GM12864 (cell line): ENCODE data around the gene MED29.
"Not testable (repeated sequence)": the region's sequence is repeated elsewhere in the genome, so short reads cannot be mapped to it uniquely, and the experiment has no call there.

Experiments
- DNase-seq: peaks from one replicate; pipeline ENCODE4 v3.0.0-alpha.2; 2011; ENCODE audit warnings: low read depth
- H3K4me3 ChIP-seq: 2 replicates; pipeline ENCODE4 v1.5.1; 2011; ENCODE audit warnings: mild to moderate bottlenecking, low read depth, low read length, control low read depth
- CTCF ChIP-seq: IDR thresholded peaks from 2 replicates; pipeline ENCODE4 v1.5.1; 2011; ENCODE audit warnings: low read depth, mild to moderate bottlenecking, moderate library complexity, low read length, control low read depth, inconsistent platforms; ENCODE audit errors: missing control alignments

The MED29 gene

GRCh38 chr19:39370735-39371134 is 20.4 kb upstream of the MED29 start:
- DNase-seq, result no peak
- TF ChIP-seq CTCF, result no peak
- no peak overlapping the region for H3K4me3 ChIP-seq

GRCh38 chr19:39372047-39372802 is 19.0 kb upstream of the MED29 start:
- H3K4me3 ChIP-seq, result no peak overlapping the region
- no peak for TF ChIP-seq CTCF
- no peak for DNase-seq

GRCh38 chr19:39372941-39373340 is 18.2 kb upstream of the MED29 start:
- H3K4me3 ChIP-seq, result no peak overlapping the region
- no peak for DNase-seq
- TF ChIP-seq CTCF, result no peak

GRCh38 chr19:39375929-39376328 is 15.2 kb upstream of the MED29 start:
- H3K4me3 ChIP-seq, result no peak overlapping the region
- DNase-seq, result no peak
- TF ChIP-seq CTCF, result no peak

- TF ChIP-seq CTCF, result no peak
- H3K4me3 ChIP-seq, result no peak overlapping the region
- no peak for DNase-seq
Measured at GRCh38 chr19:39377373-39378362, 13.5 kb upstream of the MED29 start.

- not testable (repeated sequence) for DNase-seq, H3K4me3 ChIP-seq
Measured at GRCh38 chr19:39379366-39379765, 11.8 kb upstream of the MED29 start.

GRCh38 chr19:39379865-39380396 is 11.2 kb upstream of the MED29 start:
- no peak overlapping the region for H3K4me3 ChIP-seq
- no peak for TF ChIP-seq CTCF
- DNase-seq, result no peak
